ENCODE data around the gene ZDHHC3.

GRCh38 chr3:44918087-44918486 lies 57.9 kb downstream of the ZDHHC3 start:
- no peak for TF ChIP-seq CTCF (IDR thresholded peaks at IDR 0.05; ENCODE audit: low read length)
- no peak for TF ChIP-seq EZH2 (IDR thresholded peaks at IDR 0.05; ENCODE audit: borderline replicate concordance, low read length)

All from OCI-LY1 (cell line).